Adrenal gland (tissue), 12 donors: ENCODE measurements around the gene GALNT10. TPM values are rescaled to one million over a fixed set of nuclear protein-coding genes. Genes with fewer than 3 reads are reported as not detected.

Experiments used
- DNase-seq, 7 donors: peaks; one replicate each; pipeline ENCODE4 v3.0.0-alpha.2; 2019 to 2020
- H3K27ac ChIP-seq, 5 donors: fragments of 200-600 bp; sonication (generic) in 4 of 5; 1 replicate in 3 of 5; 2 replicates in 2 of 5; pipeline versions ENCODE4 v1.5.1 to v1.8.0; 2016 to 2020; ENCODE audit warnings: mild to moderate bottlenecking in 1 of 5
- H3K27me3 ChIP-seq: fragments of 200-600 bp; 2 replicates; pipeline ENCODE4 v1.8.0; 2021
- H3K36me3 ChIP-seq, 2 donors: fragments of 200-600 bp; replicated peaks in 1 of 2; 1 replicate in 1 of 2; 2 replicates in 1 of 2; pipeline versions ENCODE4 v1.5.1 to v1.8.0; 2018 to 2022
- H3K4me1 ChIP-seq, 2 donors: fragments of 200-600 bp; replicated peaks in 1 of 2; 1 replicate in 1 of 2; 2 replicates in 1 of 2; pipeline versions ENCODE4 v1.5.1 to v1.8.0; 2018 to 2021
- H3K4me3 ChIP-seq, 4 donors: fragments of 200-600 bp; sonication (generic) in 3 of 4; one replicate each; pipeline ENCODE4 v1.5.1; 2016 to 2018
- H3K9me3 ChIP-seq, 3 donors: fragments of 200-600 bp; sonication (generic) in 1 of 3; replicated peaks in 1 of 3; 1 replicate in 2 of 3; 2 replicates in 1 of 3; pipeline versions ENCODE4 v1.5.1 to v1.8.0; 2016 to 2021
- POLR2A ChIP-seq, 2 donors: fragments of 450-650 bp; IDR thresholded peaks; one replicate each; pipeline ENCODE4 v1.6.1; 2017; ENCODE audit warnings: antibody characterized with exemption in 2 of 2, mild to moderate bottlenecking in 2 of 2, moderate library complexity in 1 of 2
- WGBS, 4 donors: extraction: QIAGEN DNeasy Blood & Tissue Kit in 2 of 4; methylation state at CpG; one replicate each; pipeline versions ENCODE4 v1.1.5 to v1.1.7; 2013 to 2017; 5-methylcytosine and 5-hydroxymethylcytosine counted together
- intact Hi-C, 2 donors: fragments of 100-400 bp; cut with DNase I; formaldehyde crosslinking; loops; one replicate each; pipeline versions ENCODE4 v1.14.1 to v1.15.0; 2022 to 2023
- polyA plus RNA-seq, 3 donors: library from polyadenylated mRNA; stranded (reverse); fragments of 200-250 nt in 2 of 3; fragments of 350-450 nt in 1 of 3; fragmentation: Illumina TruSeq in 1 of 3; extraction: RNeasy Lipid Tissue Mini Kit (QIAGEN cat#74804) in 1 of 3; gene quantifications; one replicate each; pipeline ENCODE4 v1.2.3, GENCODE V29; 2013 to 2014
- total RNA-seq, 9 donors: library from RNA; depleted of rRNA in 4 of 9; stranded (reverse); fragments of >200 nt in 4 of 9; fragments of 120-200 nt in 1 of 9; fragmentation: NEBNext Ultra II Directional in 1 of 9; extraction: Animal tissue kit (Norgen Biotek cat#: 25700) in 1 of 9; gene quantifications; one replicate each; pipeline versions ENCODE4 v1.1.0 to v1.2.4, GENCODE V29; 2013 to 2023
- TF ChIP-seq, protein P1 (sequence below), 6 experiments: fragments of 450-650 bp in 4 of 6; fragments of 200-600 bp in 2 of 6; sonication (generic) in 1 of 6; IDR thresholded peaks; 1 replicate in 5 of 6; 2 replicates in 1 of 6; pipeline versions ENCODE4 v1.5.1 to v1.8.0; 2016 to 2021; ENCODE audit warnings: antibody characterized with exemption in 6 of 6, mild to moderate bottlenecking in 2 of 6, moderate library complexity in 1 of 6
- donor health status: healthy with polysubstance abuse.
- donor health status: Bipolar disorder and iron deficiency.
- donor health status: DM: yes; HTN: yes; CAD: no.
- donor health status: DM: no; HTN: no; CAD: no.
- donor health status: DM: no; HTN: no; CAD: no.
- donor health status: DM: yes; HTN: yes; CAD: no.

The GALNT10 gene
- total and polyA plus RNA-seq, 12 donors = 5.6 to 74.1 (median 43.4) TPM

GRCh38 chr5:154394307-154394706, 203.8 kb downstream of the GALNT10 start:
- H3K27me3 ChIP-seq = no peaks in the 10 kb centered on the region
- H3K4me3 ChIP-seq = no peak overlapping the region
- WGBS, 4 donors = 58 to 78% (median 64%) methylated on average over 4 to 5 of the region's 5 CpGs
- H3K36me3 ChIP-seq = peaks cover 0 to 2% of the 10 kb centered on the region in 2 donors
- H3K27ac ChIP-seq = no peak overlapping the region
- no peak for TF ChIP-seq POLR2A (IDR thresholded peaks at IDR 0.05)
- TF ChIP-seq, protein P1, sequence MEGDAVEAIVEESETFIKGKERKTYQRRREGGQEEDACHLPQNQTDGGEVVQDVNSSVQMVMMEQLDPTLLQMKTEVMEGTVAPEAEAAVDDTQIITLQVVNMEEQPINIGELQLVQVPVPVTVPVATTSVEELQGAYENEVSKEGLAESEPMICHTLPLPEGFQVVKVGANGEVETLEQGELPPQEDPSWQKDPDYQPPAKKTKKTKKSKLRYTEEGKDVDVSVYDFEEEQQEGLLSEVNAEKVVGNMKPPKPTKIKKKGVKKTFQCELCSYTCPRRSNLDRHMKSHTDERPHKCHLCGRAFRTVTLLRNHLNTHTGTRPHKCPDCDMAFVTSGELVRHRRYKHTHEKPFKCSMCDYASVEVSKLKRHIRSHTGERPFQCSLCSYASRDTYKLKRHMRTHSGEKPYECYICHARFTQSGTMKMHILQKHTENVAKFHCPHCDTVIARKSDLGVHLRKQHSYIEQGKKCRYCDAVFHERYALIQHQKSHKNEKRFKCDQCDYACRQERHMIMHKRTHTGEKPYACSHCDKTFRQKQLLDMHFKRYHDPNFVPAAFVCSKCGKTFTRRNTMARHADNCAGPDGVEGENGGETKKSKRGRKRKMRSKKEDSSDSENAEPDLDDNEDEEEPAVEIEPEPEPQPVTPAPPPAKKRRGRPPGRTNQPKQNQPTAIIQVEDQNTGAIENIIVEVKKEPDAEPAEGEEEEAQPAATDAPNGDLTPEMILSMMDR (IDR thresholded peaks at IDR 0.05) = no peak
- no peaks in the 10 kb centered on the region for H3K9me3 ChIP-seq
- no peaks in the 10 kb centered on the region for H3K4me1 ChIP-seq
- intact Hi-C loops = no loop called here
- peak in 2 of 7 donors; percentile 21 to 59 for DNase-seq

DNA sequence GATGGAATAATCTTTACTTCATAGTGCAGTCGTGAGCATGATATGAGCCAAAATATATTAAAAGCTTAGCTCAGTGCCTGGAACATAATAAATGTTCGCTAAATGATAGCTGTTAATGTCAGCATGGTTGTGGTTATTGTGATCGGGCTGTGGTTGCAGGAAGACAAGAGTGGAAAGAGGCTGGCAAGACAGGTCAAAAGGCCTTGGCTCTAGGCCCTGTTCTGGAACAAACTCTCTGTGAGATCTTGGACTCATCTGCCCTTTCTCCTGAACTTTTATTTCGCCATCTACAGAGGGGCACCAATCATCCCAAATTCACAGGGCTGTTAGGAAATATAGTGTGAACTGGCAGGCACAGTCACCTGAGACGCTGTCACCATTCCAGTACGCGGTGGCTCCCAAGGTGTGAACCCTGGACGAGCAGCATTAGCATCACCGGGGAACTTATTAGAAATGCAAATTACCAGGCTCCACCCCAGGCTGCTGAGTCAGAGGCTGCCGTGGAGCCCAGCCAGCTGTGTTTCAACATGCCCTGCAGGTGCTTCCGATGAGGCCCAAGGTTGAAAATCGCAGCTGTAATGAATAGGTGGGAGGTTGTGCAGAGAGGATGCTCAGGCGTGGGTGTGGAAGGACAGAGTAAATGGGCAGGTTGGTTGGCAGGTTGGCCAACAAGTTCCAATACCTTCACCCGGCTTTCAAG, 205.0 kb downstream of the GALNT10 start:
- Histone ChIP-seq H3K4me3 (no peak overlapping the region), H3K9me3 (no peaks in the 10 kb centered on the region), H3K27ac (peak overlapping the region in 1 of 5 donors; percentile 20), H3K36me3 (peaks cover 0 to 2% of the 10 kb centered on the region in 2 donors), H3K4me1 (no peaks in the 10 kb centered on the region), H3K27me3 (no peaks in the 10 kb centered on the region)
- DNase-seq = peak in 6 of 7 donors; percentile 64 to 76 (median 74)
- no peak for TF ChIP-seq POLR2A (IDR thresholded peaks at IDR 0.05)
- TF ChIP-seq, protein P1 (IDR thresholded peaks at IDR 0.05) = no peak
- 57 to 74% (median 64%) methylated on average over 9 to 14 of the region's 14 CpGs for WGBS, 4 donors
- intact Hi-C loops = no loop called here

DNA sequence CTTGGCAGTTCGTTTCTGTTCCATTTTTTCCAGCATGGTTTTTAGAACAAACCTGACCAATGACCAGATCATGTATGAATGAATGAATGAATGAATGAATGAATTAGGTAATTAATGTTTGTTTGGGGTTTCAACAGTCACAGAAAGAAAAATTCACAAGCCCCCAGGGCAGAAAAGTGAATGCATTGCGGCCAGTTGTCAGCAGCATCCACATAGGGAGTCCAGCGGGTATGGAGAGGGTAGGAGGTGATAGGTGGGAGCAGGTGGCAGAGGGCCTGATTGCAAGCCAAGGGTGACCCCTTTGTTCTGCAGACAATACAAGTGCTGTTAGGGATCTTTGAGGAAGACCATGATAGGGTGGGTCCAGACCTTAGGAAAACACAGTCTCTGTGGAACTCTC, 205.6 kb downstream of the GALNT10 start:
- DNase-seq = no peak
- intact Hi-C loops = no loop called here
- no peak overlapping the region for H3K4me3 ChIP-seq
- H3K4me1 ChIP-seq = no peaks in the 10 kb centered on the region
- TF ChIP-seq, protein P1 (IDR thresholded peaks at IDR 0.05) = no peak
- no peak for TF ChIP-seq POLR2A (IDR thresholded peaks at IDR 0.05)
- no peak overlapping the region for H3K27ac ChIP-seq
- WGBS, 4 donors = 78 to 96% (median 88%) methylated on average over 3 of the region's 3 CpGs
- H3K9me3 ChIP-seq = no peaks in the 10 kb centered on the region
- H3K36me3 ChIP-seq = no peaks in the 10 kb centered on the region
- H3K27me3 ChIP-seq = no peaks in the 10 kb centered on the region

GRCh38 chr5:154397652-154398406, 207.3 kb downstream of the GALNT10 start:
- WGBS, 4 donors = 45 to 55% (median 52%) methylated on average over 10 of the region's 10 CpGs
- no peak overlapping the region for H3K27ac ChIP-seq

More at GRCh38 chr5:154397652-154398406, 207.3 kb downstream of the GALNT10 start:
- Histone ChIP-seq H3K36me3 (no peaks in the 10 kb centered on the region), H3K4me1 (no peaks in the 10 kb centered on the region), H3K4me3 (no peak overlapping the region), H3K9me3 (no peaks in the 10 kb centered on the region), H3K27me3 (no peaks in the 10 kb centered on the region)
- DNase-seq = peak in 5 of 7 donors; percentile 24 to 62 (median 38)
- TF ChIP-seq, protein P1 (IDR thresholded peaks at IDR 0.05) = no peak
- no peak for TF ChIP-seq POLR2A (IDR thresholded peaks at IDR 0.05)
- intact Hi-C loops = no loop called here
